Activated T-helper 17 cell treated with anti-CD3 and anti-CD28 coated beads, Interleukin-2, amount 50 U/mL, for 72 hours (primary cell): Measurements from ENCODE around the gene SERPINH1. TPM values are rescaled to one million over a fixed set of nuclear protein-coding genes. Genes with fewer than 3 reads are reported as not detected.

Experiments
- ATAC-seq: fragments of 150-1000 bp; cut with Tn5 transposase; replicated peaks from 2 replicates; pipeline ENCODE4 v1.10.0; 2021; ENCODE audit warnings: mild to moderate bottlenecking, moderate library complexity
- H3K27ac Mint-ChIP-seq: one replicate; pipeline ENCODE4 v1.8.0; 2022; ENCODE audit warnings: mixed read lengths
- H3K27me3 Mint-ChIP-seq: one replicate; pipeline ENCODE4 v1.8.0; 2022; ENCODE audit warnings: mixed read lengths
- H3K36me3 Mint-ChIP-seq: one replicate; pipeline ENCODE4 v1.8.0; 2022; ENCODE audit warnings: low read depth, mild to moderate bottlenecking, mixed read lengths
- H3K4me1 Mint-ChIP-seq: one replicate; pipeline ENCODE4 v1.8.0; 2022; ENCODE audit warnings: mixed read lengths
- H3K4me3 Mint-ChIP-seq: one replicate; pipeline ENCODE4 v1.8.0; 2022; ENCODE audit warnings: mild to moderate bottlenecking, mixed read lengths
- H3K9me3 Mint-ChIP-seq: one replicate; pipeline ENCODE4 v1.8.0; 2022; ENCODE audit warnings: mixed read lengths
- total RNA-seq, 2 donors: library from RNA; stranded (reverse); gene quantifications; one replicate each; pipeline ENCODE4 v1.2.3, GENCODE V29; 2022

SERPINH1 gene
- total RNA-seq, 2 donors from 2014 or later, result 8.8 to 10.2 TPM

DNA sequence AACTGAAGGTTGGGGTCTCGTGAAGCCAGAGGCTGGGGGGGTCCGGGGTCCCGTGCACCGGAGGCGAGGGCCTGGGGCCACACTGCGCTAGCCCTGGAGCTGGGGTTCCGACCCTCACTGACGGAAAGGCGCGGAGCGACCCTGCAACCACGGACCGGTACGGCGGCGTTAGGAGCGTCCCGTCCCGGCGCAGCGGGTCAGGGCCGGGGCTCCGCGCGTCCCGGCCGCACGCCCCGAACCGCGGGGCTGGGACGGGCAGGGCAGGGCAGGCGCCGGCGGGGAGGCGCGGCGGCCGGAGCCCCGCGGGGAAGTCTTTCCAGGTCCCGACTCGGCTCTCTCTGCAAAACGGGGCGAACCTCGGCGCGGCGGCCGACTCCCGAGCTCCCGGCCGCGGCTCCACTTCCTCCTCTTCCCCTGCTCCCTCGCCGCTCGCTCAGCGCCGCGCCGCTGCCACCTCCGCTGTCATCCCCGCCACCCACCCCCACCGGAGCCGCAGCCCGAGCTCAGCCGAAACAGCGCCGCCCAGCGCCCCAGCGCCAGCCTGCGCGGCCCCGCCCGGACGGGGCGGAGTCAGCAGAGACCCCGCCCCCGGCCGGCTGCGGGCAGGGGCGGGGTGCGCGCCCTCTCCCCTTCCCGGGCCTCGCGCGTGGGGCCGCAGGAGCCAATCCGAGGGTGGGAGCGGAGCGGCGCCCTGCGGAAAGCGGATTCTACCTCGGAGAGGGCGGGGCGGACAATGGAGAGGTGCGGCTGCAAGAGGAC is 36.4 kb upstream of the SERPINH1 start, which contains the start of gene GDPD5:
Gene GDPD5 (minus strand): TSS at position 509 of the 759 bp plus-strand sequence. CDS start 48,206 bp downstream, outside the sequence.
- Mint-ChIP-seq H3K4me1 (peaks cover 13% of the 10 kb centered on the region), H3K27me3 (no peaks in the 10 kb centered on the region), H3K4me3 (peak within 1 kb of the TSS; percentile 80), H3K36me3 (no peaks in the 10 kb centered on the region), H3K27ac (peak within 1 kb of the TSS; percentile 58), H3K9me3 (no peaks in the 10 kb centered on the region)
- ATAC-seq, result peak; percentile 92

DNA sequence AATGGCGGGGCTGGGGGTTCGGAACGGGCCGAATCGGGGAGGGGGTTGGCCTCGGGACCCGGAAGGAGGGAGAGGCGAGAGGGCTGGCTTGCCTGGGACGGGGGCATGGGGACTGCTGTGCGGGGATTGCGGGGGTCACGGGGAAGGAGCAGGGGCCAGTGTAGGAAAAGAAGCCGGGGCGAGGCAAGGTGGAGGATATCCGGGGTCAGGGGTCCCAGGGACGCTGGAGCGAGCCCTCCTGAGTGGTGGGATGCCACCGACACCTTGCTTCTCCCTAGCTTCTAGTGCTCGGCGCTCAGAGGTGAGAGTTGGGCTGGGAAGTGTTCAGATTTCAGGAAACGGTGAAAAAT is 35.9 kb upstream of the SERPINH1 start:
- no peak for ATAC-seq
- Mint-ChIP-seq H3K4me1 (peaks cover 13% of the 10 kb centered on the region), H3K27me3 (no peaks in the 10 kb centered on the region), H3K36me3 (no peaks in the 10 kb centered on the region), H3K27ac (peak overlapping the region; percentile 58), H3K4me3 (peak overlapping the region; percentile 80), H3K9me3 (no peaks in the 10 kb centered on the region)

DNA sequence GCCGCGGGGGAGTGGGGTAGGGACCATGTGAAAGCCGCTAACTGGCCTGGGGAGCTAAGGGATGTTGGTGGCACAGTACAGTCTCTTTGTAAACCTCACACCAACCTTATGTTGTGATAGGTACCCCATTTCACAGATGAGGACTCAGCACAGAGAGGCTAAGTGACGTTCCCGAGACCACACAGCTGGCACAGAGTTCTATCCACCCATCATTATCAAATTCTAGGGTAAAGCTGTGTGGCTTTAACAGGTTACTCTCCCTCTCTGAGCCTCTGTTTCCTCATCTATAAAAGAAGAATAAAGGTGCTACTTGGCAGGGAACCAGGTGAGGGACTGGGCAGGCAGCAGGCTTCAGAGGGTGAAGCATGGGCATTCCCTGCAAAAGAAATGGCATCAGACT is 34.9 kb upstream of the SERPINH1 start:
- Mint-ChIP-seq H3K4me3 (peak overlapping the region; percentile 80), H3K4me1 (peaks cover 15% of the 10 kb centered on the region), H3K36me3 (no peaks in the 10 kb centered on the region), H3K9me3 (no peaks in the 10 kb centered on the region), H3K27me3 (no peaks in the 10 kb centered on the region), H3K27ac (no peak overlapping the region)
- ATAC-seq, result no peak

DNA sequence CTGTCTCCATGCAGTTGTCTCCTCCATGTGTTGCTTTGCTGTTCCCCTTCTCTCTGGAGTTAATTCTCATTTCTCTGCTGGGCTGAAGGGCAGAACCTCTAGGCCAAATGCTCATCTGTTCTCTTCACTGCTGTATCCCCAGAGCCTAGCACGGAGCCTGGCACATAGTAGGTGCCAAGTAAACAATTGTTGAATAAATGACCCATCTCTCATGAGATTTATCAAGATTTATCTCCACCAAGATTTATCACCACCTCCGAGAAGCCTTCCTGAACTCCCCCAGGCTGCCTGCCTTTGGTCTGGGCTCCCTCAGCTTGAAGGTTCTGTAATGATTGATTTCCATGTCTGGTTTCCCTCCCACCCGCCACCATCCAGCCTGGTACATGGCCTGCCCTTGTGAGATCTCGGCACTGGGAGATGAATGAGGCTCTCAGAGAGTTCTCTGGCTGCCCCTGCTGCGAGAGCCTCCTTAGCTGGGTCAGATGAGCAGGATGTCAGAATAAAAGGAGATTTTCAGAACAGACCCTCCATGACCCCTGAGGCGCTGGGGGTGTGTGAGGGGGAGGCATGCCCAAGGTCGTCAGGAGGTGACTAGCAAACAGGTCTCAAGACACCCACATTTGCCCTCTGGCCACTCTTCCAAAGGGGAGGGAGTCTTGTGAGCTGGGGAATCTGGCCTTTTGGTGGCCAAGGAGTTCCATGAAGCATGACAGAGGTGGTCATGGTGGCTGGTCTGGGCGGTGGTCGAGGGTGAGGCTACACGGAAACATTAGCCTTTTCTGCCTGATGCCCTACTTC is 33.9 kb upstream of the SERPINH1 start:
- H3K27ac Mint-ChIP-seq, result no peak overlapping the region
- peak overlapping the region; percentile 80 for H3K4me3 Mint-ChIP-seq
- H3K36me3 Mint-ChIP-seq, result no peaks in the 10 kb centered on the region
- H3K27me3 Mint-ChIP-seq, result no peaks in the 10 kb centered on the region
- ATAC-seq, result no peak
- peaks cover 18% of the 10 kb centered on the region for H3K4me1 Mint-ChIP-seq
- H3K9me3 Mint-ChIP-seq, result no peaks in the 10 kb centered on the region

- Mint-ChIP-seq H3K4me3 (no peak overlapping the region), H3K27me3 (no peaks in the 10 kb centered on the region), H3K27ac (no peak overlapping the region), H3K36me3 (no peaks in the 10 kb centered on the region), H3K9me3 (no peaks in the 10 kb centered on the region), H3K4me1 (peaks cover 5% of the 10 kb centered on the region)
- no peak for ATAC-seq
These were observed 31.5 kb upstream of the SERPINH1 start for GRCh38 chr11:75530577-75530976.

DNA sequence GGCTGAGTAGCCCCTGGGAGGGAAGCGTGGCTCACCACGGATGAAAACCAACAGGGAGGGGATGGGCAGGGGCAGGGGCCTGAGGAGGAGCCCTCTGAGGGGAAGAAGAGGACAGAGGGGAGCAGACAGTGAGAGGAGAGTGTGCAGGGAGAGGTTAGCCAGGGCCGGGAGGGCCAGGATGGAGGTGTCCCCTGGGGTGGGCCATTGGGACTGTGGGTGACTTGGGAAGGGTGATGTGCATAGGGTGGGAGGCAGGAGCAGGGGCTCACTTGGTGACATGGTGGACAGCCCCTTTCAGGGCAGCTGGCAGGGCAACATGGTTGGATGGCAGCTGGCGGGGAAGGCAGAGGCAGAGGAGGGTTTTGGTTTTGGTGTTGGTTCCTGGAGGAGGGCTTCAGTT is 30.7 kb upstream of the SERPINH1 start:
- peaks cover 6% of the 10 kb centered on the region for H3K4me1 Mint-ChIP-seq
- H3K36me3 Mint-ChIP-seq, result no peaks in the 10 kb centered on the region
- H3K9me3 Mint-ChIP-seq, result no peaks in the 10 kb centered on the region
- no peaks in the 10 kb centered on the region for H3K27me3 Mint-ChIP-seq
- H3K4me3 Mint-ChIP-seq, result no peak overlapping the region
- no peak overlapping the region for H3K27ac Mint-ChIP-seq
- no peak for ATAC-seq

DNA sequence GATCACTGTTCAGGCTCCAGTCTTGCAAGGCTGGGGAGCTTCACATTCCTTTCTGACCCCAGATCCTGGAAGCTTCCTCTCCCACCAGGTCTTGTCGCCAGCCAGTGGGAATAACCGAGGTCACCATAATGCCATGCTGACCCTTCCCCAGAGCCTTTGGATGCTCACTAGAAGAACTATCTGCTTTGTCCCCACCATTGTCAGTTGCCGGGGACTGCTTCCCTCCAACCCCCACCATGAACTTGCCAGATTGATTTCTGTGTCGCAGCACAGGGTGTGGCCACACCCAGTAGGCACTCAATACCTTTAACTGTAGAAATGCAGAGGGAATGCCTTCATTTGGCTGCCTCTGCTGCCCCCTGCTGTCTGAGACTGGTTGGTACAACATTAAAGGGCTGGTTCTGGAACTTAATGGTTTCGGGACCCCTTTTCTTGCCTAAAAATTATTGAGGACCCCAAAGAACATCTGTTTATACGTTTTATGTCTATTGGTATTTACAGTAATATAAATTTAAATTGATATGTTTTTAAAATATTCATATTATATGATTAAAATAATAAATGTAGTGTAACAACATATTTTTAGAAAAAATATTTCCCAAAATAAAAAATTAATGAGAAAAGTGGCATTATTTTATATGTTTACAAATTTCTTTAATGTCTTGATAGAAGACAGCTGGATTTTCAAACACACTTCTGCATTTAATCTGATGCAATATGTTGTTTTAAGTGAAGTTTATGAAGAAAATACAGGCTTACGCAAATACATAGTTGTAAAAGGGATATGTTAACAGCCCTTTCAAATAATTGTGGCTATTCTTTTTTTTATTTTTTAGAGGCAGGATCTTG is 29.6 kb upstream of the SERPINH1 start:
- H3K4me1 Mint-ChIP-seq, result peaks cover 17% of the 10 kb centered on the region
- H3K36me3 Mint-ChIP-seq, result no peaks in the 10 kb centered on the region
- no peaks in the 10 kb centered on the region for H3K9me3 Mint-ChIP-seq
- peak; percentile 38 for ATAC-seq
- no peak overlapping the region for H3K27ac Mint-ChIP-seq
- no peak overlapping the region for H3K4me3 Mint-ChIP-seq
- no peaks in the 10 kb centered on the region for H3K27me3 Mint-ChIP-seq

DNA sequence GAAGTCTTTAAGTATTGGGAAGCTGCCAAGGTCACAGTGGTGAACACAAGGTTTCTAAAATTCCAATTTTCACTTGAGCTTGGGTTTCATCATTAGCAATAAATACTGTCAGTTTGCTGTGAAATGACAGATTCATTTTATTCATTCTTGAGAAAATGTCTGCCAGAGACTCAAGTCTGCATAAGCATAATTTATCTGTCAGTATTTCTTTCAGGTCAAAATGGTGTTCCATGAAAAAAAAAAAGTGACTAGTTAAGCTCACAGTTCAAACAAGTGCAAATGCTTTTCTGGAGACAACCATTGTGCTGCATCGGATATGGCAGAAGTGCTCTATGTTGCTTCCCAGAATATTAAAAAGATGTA is 28.2 kb upstream of the SERPINH1 start:
- H3K4me3 Mint-ChIP-seq, result no peak overlapping the region
- peaks cover 30% of the 10 kb centered on the region for H3K4me1 Mint-ChIP-seq
- H3K27ac Mint-ChIP-seq, result no peak overlapping the region
- no peak for ATAC-seq
- no peaks in the 10 kb centered on the region for H3K27me3 Mint-ChIP-seq
- no peaks in the 10 kb centered on the region for H3K36me3 Mint-ChIP-seq
- H3K9me3 Mint-ChIP-seq, result no peaks in the 10 kb centered on the region

DNA sequence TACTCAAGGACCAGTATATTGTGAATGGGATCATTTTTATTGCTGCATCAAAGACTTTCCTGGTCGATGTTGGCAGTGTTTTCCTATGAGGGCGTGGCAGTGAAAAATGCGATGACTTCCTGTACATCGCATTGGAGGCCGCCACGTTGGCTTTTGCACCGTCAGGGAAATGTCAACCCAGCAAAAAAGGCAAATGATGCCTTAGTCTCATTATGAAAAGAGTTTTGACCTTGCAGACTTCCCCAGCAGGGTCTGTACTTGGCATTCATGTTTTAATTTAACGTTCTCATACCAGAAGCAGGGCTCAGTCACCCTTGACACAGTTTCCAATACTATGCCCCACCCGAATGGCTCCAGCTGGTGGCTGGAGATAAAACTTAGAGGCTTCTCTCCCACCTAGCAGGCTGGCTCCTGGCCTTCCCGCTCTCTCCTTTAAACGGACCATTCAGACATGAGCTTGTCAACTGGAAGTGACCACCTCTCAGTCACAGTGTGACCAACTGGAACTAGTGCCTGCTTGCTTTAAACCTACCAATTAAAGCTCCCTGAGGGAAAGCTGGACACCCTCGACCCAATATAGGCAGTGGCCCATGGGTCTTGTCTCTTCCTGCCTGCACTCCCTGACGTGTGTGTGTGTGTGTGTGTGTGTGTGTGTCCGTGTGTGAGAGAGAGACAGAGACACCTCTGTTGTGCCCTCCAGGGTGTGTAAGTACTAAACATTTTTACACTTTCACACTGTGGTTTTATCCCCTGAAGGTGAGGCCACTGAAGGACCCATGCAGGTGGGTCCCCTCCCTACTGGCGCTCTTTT is 27.6 kb upstream of the SERPINH1 start:
- Mint-ChIP-seq H3K4me1 (peaks cover 30% of the 10 kb centered on the region), H3K27ac (no peak overlapping the region), H3K9me3 (no peaks in the 10 kb centered on the region), H3K4me3 (no peak overlapping the region), H3K36me3 (no peaks in the 10 kb centered on the region), H3K27me3 (no peaks in the 10 kb centered on the region)
- no peak for ATAC-seq

DNA sequence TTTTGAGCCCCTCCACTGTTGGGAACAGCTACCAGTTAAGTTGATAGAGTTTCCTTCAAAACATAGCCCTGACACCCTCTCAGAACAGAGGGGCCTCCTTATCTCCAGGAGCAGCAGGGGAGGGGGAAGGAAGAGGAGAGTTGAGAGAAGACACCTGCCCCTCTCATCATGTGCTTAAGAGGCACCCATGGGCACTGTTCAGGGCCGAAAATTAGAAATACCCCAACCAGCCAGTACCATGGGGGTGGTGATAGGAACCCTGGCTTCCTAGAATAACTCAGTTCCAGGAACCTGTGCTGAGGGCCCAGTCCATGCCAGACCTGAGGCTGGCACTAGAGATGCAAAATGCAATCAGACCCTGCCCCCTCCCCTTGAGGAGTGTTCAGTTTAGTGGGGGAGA is 27.0 kb upstream of the SERPINH1 start:
- no peaks in the 10 kb centered on the region for H3K36me3 Mint-ChIP-seq
- H3K27me3 Mint-ChIP-seq, result no peaks in the 10 kb centered on the region
- H3K27ac Mint-ChIP-seq, result no peak overlapping the region
- ATAC-seq, result no peak
- peaks cover 30% of the 10 kb centered on the region for H3K4me1 Mint-ChIP-seq
- no peak overlapping the region for H3K4me3 Mint-ChIP-seq
- H3K9me3 Mint-ChIP-seq, result no peaks in the 10 kb centered on the region

GRCh38 chr11:75536786-75537641 is 25.0 kb upstream of the SERPINH1 start:
- Mint-ChIP-seq H3K36me3 (no peaks in the 10 kb centered on the region), H3K4me1 (peaks cover 30% of the 10 kb centered on the region), H3K9me3 (no peaks in the 10 kb centered on the region), H3K27me3 (no peaks in the 10 kb centered on the region), H3K4me3 (peak overlapping the region; percentile 62), H3K27ac (peak overlapping the region; percentile 32)
- ATAC-seq, result peak; percentile 98

DNA sequence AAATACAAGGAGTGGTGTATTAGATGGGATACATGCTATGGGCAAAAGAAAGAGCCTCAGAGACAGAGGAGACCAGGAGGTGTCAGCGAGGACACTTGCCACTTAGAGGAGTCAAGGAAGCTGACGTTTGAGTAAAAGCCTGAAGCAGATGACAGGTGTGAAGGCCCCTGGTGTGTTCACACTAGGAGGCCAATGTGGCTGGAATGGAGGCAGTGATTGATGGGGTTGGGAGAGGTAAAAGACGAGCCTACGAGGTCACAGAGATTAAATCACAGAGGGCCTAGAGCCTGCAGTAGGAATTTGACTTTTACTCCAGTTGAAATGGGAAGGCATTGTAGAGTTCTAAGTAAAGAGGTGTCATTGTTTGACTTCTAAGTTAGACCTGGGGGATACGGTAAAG is 24.3 kb upstream of the SERPINH1 start:
- Mint-ChIP-seq H3K4me3 (peak overlapping the region; percentile 62), H3K27ac (peak overlapping the region; percentile 32)
- ATAC-seq, result no peak

More for the DNA sequence above, 24.3 kb upstream of the SERPINH1 start:
- Mint-ChIP-seq H3K36me3 (no peaks in the 10 kb centered on the region), H3K27me3 (no peaks in the 10 kb centered on the region), H3K4me1 (peaks cover 25% of the 10 kb centered on the region), H3K9me3 (no peaks in the 10 kb centered on the region)
